HCT116 (cell line): Measurements from ENCODE around the gene SLC15A3. TPM values are rescaled to one million over a fixed set of nuclear protein-coding genes. Genes with fewer than 3 reads are reported as not detected.

ENCODE experiments used
- ATAC-seq: fragments of 200-7000 bp; cut with Tn5 transposase; 2 replicates; pipeline ENCODE4 v1.9.1; 2020; ENCODE audit warnings: mild to moderate bottlenecking, moderate library complexity
- BruUV-seq: library from RNA; stranded (reverse); fragments of 400-500 nt; replicated peaks from 2 replicates; lab custom pipeline; 2021; lab: Mats Ljungman, UMichigan
- CTCF ChIA-PET: fragments of 300-600 bp; sonication (Branson Sonifier 250); formaldehyde crosslinking; loops from one replicate; lab custom pipeline; 2021; ENCODE audit warnings: antibody characterized with exemption; lab: Charles Lee
- POLR2A ChIA-PET: fragments of 300-600, 350-600 bp; sonication (Branson Sonifier 250); formaldehyde crosslinking; loops from one replicate; lab custom pipeline; 2021; ENCODE audit warnings: antibody characterized with exemption; lab: Charles Lee
- RAD21 ChIA-PET, 2 experiments: fragments of 300-600 bp; sonication (Branson Sonifier 250); formaldehyde crosslinking; loops; one replicate each; lab custom pipeline; 2023; ENCODE audit warnings: low total read pairs in 2 of 2; ENCODE audit not compliant: uncharacterized antibody in 2 of 2, unreplicated experiment in 2 of 2, low non-redundant PET in 1 of 2; lab: Charles Lee
- DNase-seq: peaks from one replicate; pipeline ENCODE4 v3.0.0-alpha.2; 2010; ENCODE audit warnings: low read depth, low spot score
- H2AFZ ChIP-seq: fragments of 200-600 bp; shearing (Covaris generic), sonication (generic); 2 replicates; pipeline ENCODE4 v1.6.1; 2017; ENCODE audit warnings: low read depth, mixed run types, mixed read lengths, antibody characterized with exemption, low read length; ENCODE audit not compliant: poor library complexity, severe bottlenecking
- H3K27ac ChIP-seq: 2 replicates; pipeline ENCODE4 v1.5.1; 2012; ENCODE audit warnings: low read depth, low read length
- H3K27me3 ChIP-seq: fragments of 200-600 bp; sonication (generic); 2 replicates; pipeline ENCODE4 v1.6.1; 2016; ENCODE audit warnings: mixed run types, low read length, mixed read lengths; ENCODE audit not compliant: insufficient read depth
- H3K36me3 ChIP-seq, 2 experiments: fragments of 200-500 bp in 1 of 2; fragments of 200-600 bp in 1 of 2; sonication (Bioruptor generic) in 1 of 2; sonication (generic) in 1 of 2; 2 replicates each; pipeline versions ENCODE4 v1.5.1 to v1.6.1; 2014 to 2016; ENCODE audit warnings: low read length in 2 of 2, inconsistent platforms in 1 of 2, mixed read lengths in 1 of 2, mixed run types in 1 of 2; ENCODE audit not compliant: insufficient read depth in 2 of 2, control insufficient read depth in 1 of 2
- H3K4me1 ChIP-seq, 2 experiments: fragments of 200-600 bp in 1 of 2; sonication (generic) in 1 of 2; 2 replicates each; pipeline versions ENCODE4 v1.5.1 to v1.6.1; 2012 to 2017; ENCODE audit warnings: low read length in 2 of 2, inconsistent platforms in 1 of 2, mild to moderate bottlenecking in 1 of 2, mixed read lengths in 1 of 2, mixed run types in 1 of 2, moderate library complexity in 1 of 2; ENCODE audit not compliant: insufficient read depth in 2 of 2, control insufficient read depth in 1 of 2
- H3K4me2 ChIP-seq: fragments of 200-600 bp; sonication (generic); 2 replicates; pipeline ENCODE4 v1.6.1; 2017; ENCODE audit warnings: mixed run types, low read length, mixed read lengths
- H3K4me3 ChIP-seq, 2 experiments: fragments of 200-600 bp in 1 of 2; sonication (generic) in 1 of 2; replicated peaks in 1 of 2; 2 replicates each; pipeline ENCODE4 v1.5.1; 2011 to 2016; ENCODE audit warnings: low read length in 2 of 2, control low read depth in 1 of 2, low read depth in 1 of 2, mild to moderate bottlenecking in 1 of 2, mixed read lengths in 1 of 2, mixed run types in 1 of 2
- H3K79me2 ChIP-seq: fragments of 200-600 bp; sonication (generic); 2 replicates; pipeline ENCODE4 v1.6.1; 2017; ENCODE audit warnings: mild to moderate bottlenecking, mixed run types, low read length, moderate library complexity, mixed read lengths; ENCODE audit not compliant: insufficient read depth
- H3K9ac ChIP-seq: fragments of 200-600 bp; sonication (generic); 2 replicates; pipeline ENCODE4 v1.6.1; 2016; ENCODE audit warnings: low read length, mixed read lengths
- H3K9me2 ChIP-seq: fragments of 200-600 bp; sonication (generic), shearing (Covaris generic); 2 replicates; pipeline ENCODE4 v1.6.1; 2017; ENCODE audit warnings: mixed run types, mild to moderate bottlenecking, moderate library complexity; ENCODE audit not compliant: insufficient read depth
- H3K9me3 ChIP-seq, 2 experiments: fragments of 200-500 bp in 1 of 2; fragments of 200-600 bp in 1 of 2; sonication (Bioruptor generic) in 1 of 2; sonication (generic) in 1 of 2; 2 replicates each; pipeline ENCODE4 v1.6.1; 2014 to 2017; ENCODE audit warnings: low read length in 2 of 2, mixed read lengths in 2 of 2, inconsistent platforms in 1 of 2, low read depth in 1 of 2, mild to moderate bottlenecking in 1 of 2, mixed run types in 1 of 2, moderate library complexity in 1 of 2; ENCODE audit not compliant: control insufficient read depth in 1 of 2, insufficient read depth in 1 of 2
- H4K20me1 ChIP-seq: fragments of 200-600 bp; sonication (generic), shearing (Covaris generic); 2 replicates; pipeline ENCODE4 v1.6.1; 2017; ENCODE audit warnings: mixed run types, mild to moderate bottlenecking, moderate library complexity; ENCODE audit not compliant: insufficient read depth
- CBX3 ChIP-seq: IDR thresholded peaks from 2 replicates; pipeline ENCODE4 v1.6.1; 2012; ENCODE audit warnings: low read depth
- CEBPB ChIP-seq: IDR thresholded peaks from 2 replicates; pipeline ENCODE4 v1.6.1; 2012; ENCODE audit warnings: low read depth
- EGR1 ChIP-seq: IDR thresholded peaks from 2 replicates; pipeline ENCODE4 v1.6.1; 2012; ENCODE audit warnings: low read depth
- ELF1 ChIP-seq: IDR thresholded peaks from 2 replicates; pipeline ENCODE4 v1.6.1; 2012; ENCODE audit warnings: low read depth, borderline replicate concordance
- EZH2 ChIP-seq: fragments of 200-600 bp; sonication (generic); IDR thresholded peaks from 2 replicates; pipeline ENCODE4 v1.6.1; 2017; ENCODE audit warnings: antibody characterized with exemption, mixed run types
- EZH2phosphoT487 ChIP-seq: fragments of 200-600 bp; IDR thresholded peaks from 2 replicates; pipeline ENCODE4 v1.6.1; 2018; ENCODE audit warnings: antibody characterized with exemption, borderline replicate concordance
- FOSL1 ChIP-seq: IDR thresholded peaks from 2 replicates; pipeline ENCODE4 v1.6.1; 2012; ENCODE audit warnings: low read depth
- POLR2A ChIP-seq: IDR thresholded peaks from 2 replicates; pipeline ENCODE4 v1.7.0; 2011; ENCODE audit warnings: borderline replicate concordance; ENCODE audit not compliant: insufficient read depth, insufficient read length; ENCODE audit errors: extremely low read depth
- RAD21 ChIP-seq: IDR thresholded peaks from 2 replicates; pipeline ENCODE4 v1.6.1; 2012; ENCODE audit warnings: low read depth, mild to moderate bottlenecking
- REST ChIP-seq: IDR thresholded peaks from 2 replicates; pipeline ENCODE4 v1.6.1; 2012; ENCODE audit warnings: low read depth
- SIN3A ChIP-seq: IDR thresholded peaks from 2 replicates; pipeline ENCODE4 v1.6.1; 2012; ENCODE audit warnings: low read depth
- SRF ChIP-seq: IDR thresholded peaks from 2 replicates; pipeline ENCODE4 v1.6.1; 2012; ENCODE audit warnings: low read depth
- TCF7L2 ChIP-seq: IDR thresholded peaks from 2 replicates; pipeline ENCODE4 v1.7.0; 2011; ENCODE audit warnings: borderline replicate concordance, inconsistent platforms; ENCODE audit not compliant: insufficient read depth, insufficient read length; ENCODE audit errors: extremely low read depth
- YY1 ChIP-seq: IDR thresholded peaks from 2 replicates; pipeline ENCODE4 v1.6.1; 2011; ENCODE audit warnings: low read length, low read depth, moderate library complexity, mild to moderate bottlenecking; ENCODE audit not compliant: insufficient replicate concordance; ENCODE audit errors: extremely low read depth
- ZBTB33 ChIP-seq: IDR thresholded peaks from 2 replicates; pipeline ENCODE4 v1.6.1; 2011; ENCODE audit warnings: mild to moderate bottlenecking, low read length, moderate library complexity; ENCODE audit not compliant: insufficient replicate concordance; ENCODE audit errors: extremely low read depth
- ZNF274 ChIP-seq: fragments of 200-500 bp; sonication (Bioruptor generic); IDR thresholded peaks from 2 replicates; pipeline ENCODE4 v1.6.1; 2014; ENCODE audit warnings: mild to moderate bottlenecking, low read depth, low read length, inconsistent platforms
- intact Hi-C: fragments of 100-400 bp; cut with micrococcal nuclease; formaldehyde crosslinking; loops from 2 replicates; pipeline ENCODE4 v1.10.0; 2022
- total RNA-seq: library from RNA; stranded (reverse); gene quantifications from one replicate; pipeline ENCODE4 v1.2.1, GENCODE V29; 2021; ENCODE audit not compliant: unreplicated experiment
- TF ChIP-seq, protein P1 (sequence below): IDR thresholded peaks from 2 replicates; pipeline ENCODE4 v1.6.1; 2012
- TF ChIP-seq, protein P2 (sequence below): IDR thresholded peaks from 2 replicates; pipeline ENCODE4 v1.6.1; 2012
- TF ChIP-seq, protein P3 (sequence below), 3 experiments: fragments of 200-600 bp in 1 of 3; sonication (generic) in 1 of 3; IDR thresholded peaks in 2 of 3; conservative IDR thresholded peaks in 1 of 3; 2 replicates each; pipeline ENCODE4 v1.5.1; 2012 to 2017; ENCODE audit warnings: low read depth in 2 of 3, low read length in 2 of 3, antibody characterized with exemption in 1 of 3, borderline replicate concordance in 1 of 3, control low read depth in 1 of 3, mild to moderate bottlenecking in 1 of 3, mixed read lengths in 1 of 3, mixed run types in 1 of 3, moderate library complexity in 1 of 3; ENCODE audit not compliant: insufficient read depth in 1 of 3

Gene SLC15A3
- total RNA-seq, 1 experiment from 2014 or later = not detected

DNA sequence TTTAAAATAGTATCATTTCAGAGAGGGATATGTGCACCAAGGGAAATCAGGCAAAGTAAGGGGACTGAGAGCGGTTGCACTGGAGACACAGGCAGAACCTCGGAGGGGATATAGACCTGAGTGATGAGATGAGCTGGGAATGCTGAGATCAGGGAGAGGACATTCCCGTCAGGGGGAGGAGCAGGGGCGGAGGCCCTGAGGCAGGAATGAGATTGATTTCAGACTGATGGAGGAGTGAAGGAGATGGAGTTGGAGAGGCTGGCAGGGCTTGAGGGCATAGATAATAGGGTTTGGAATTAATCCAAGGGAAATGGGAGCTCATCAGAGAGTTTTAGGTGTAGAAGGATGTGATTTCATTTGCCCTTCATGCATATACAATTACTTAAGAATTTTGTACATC is 32.7 kb upstream of the SLC15A3 start:
- H3K4me3 ChIP-seq = no peak overlapping the region
- intact Hi-C loops = no loop called here
- no peak for DNase-seq
- H3K27ac ChIP-seq = no peak overlapping the region
- H2AFZ ChIP-seq = no peak overlapping the region
- no peaks in the 10 kb centered on the region for H3K27me3 ChIP-seq
- no peak overlapping the region for H3K9ac ChIP-seq
- no peaks in the 10 kb centered on the region for H4K20me1 ChIP-seq
- ChIA-PET RAD21 (no interaction called here), CTCF (interaction anchor here (1.5 kb wide), 1 partner anchor 14 kb away, joined by 3 read pairs; no protein-coding TSS in a partner anchor), POLR2A (no interaction called here)
- H3K9me2 ChIP-seq = no peaks in the 10 kb centered on the region
- ATAC-seq = peak; percentile 29; the same call in 1 of the 2 replicates
- peaks cover 3 to 9% of the 10 kb centered on the region in 2 experiments; a peak in 3 of 4 replicates for H3K4me1 ChIP-seq
- no peaks in the 10 kb centered on the region for H3K79me2 ChIP-seq
- no peaks in the 10 kb centered on the region for H3K36me3 ChIP-seq
- no peak overlapping the region for H3K4me2 ChIP-seq
- H3K9me3 ChIP-seq = no peaks in the 10 kb centered on the region
- TF ChIP-seq POLR2A = no peak
- TF ChIP-seq EGR1 = no peak
- no peak for TF ChIP-seq EZH2
- no peak for TF ChIP-seq RAD21
- TF ChIP-seq, protein P1, sequence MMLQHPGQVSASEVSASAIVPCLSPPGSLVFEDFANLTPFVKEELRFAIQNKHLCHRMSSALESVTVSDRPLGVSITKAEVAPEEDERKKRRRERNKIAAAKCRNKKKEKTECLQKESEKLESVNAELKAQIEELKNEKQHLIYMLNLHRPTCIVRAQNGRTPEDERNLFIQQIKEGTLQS = no peak
- TF ChIP-seq SRF = no peak
- TF ChIP-seq, protein P2, sequence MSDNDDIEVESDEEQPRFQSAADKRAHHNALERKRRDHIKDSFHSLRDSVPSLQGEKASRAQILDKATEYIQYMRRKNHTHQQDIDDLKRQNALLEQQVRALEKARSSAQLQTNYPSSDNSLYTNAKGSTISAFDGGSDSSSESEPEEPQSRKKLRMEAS = no peak
- TF ChIP-seq CEBPB = no peak
- TF ChIP-seq YY1 = no peak
- TF ChIP-seq ZBTB33 = no peak
- TF ChIP-seq, protein P3, sequence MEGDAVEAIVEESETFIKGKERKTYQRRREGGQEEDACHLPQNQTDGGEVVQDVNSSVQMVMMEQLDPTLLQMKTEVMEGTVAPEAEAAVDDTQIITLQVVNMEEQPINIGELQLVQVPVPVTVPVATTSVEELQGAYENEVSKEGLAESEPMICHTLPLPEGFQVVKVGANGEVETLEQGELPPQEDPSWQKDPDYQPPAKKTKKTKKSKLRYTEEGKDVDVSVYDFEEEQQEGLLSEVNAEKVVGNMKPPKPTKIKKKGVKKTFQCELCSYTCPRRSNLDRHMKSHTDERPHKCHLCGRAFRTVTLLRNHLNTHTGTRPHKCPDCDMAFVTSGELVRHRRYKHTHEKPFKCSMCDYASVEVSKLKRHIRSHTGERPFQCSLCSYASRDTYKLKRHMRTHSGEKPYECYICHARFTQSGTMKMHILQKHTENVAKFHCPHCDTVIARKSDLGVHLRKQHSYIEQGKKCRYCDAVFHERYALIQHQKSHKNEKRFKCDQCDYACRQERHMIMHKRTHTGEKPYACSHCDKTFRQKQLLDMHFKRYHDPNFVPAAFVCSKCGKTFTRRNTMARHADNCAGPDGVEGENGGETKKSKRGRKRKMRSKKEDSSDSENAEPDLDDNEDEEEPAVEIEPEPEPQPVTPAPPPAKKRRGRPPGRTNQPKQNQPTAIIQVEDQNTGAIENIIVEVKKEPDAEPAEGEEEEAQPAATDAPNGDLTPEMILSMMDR (IDR thresholded peaks at IDR 0.05 in 2 of 3, conservative IDR thresholded peaks at IDR 0.05 in 1 of 3; ENCODE audit: borderline replicate concordance in 1 of 3, insufficient read depth in 1 of 3, low read depth in 2 of 3, low read length in 2 of 3) = no peak
- TF ChIP-seq SIN3A = no peak
- TF ChIP-seq ZNF274 = no peak
- TF ChIP-seq ELF1 = no peak
- no peak for TF ChIP-seq CBX3
- no peak for TF ChIP-seq EZH2phosphoT487
- no peak for TF ChIP-seq FOSL1
- no peak for TF ChIP-seq REST
- TF ChIP-seq TCF7L2 = no peak
- TF ChIP-seq, all 23 proteins: peak for 0
- BruUV-seq = no TSS peak
